Stimulated activated CD4-positive, alpha-beta T cell treated with anti-CD3 and anti-CD28 coated beads, Interleukin-15, amount 100 ng/mL, for 48 hours (primary cell): ENCODE data around the gene LITAF.
"Not testable (repeated sequence)": the region's sequence is repeated elsewhere in the genome, so short reads cannot be mapped to it uniquely, and the experiment has no call there.

Experiments used
- DNase-seq, 2 donors: peaks; one replicate each; pipeline ENCODE4 v3.0.0-alpha.2; 2020; ENCODE audit warnings: low read depth in 2 of 2

Gene LITAF

GRCh38 chr16:11575223-11575589 lies 11.5 kb downstream of the LITAF start:
- no peak for DNase-seq

DNA sequence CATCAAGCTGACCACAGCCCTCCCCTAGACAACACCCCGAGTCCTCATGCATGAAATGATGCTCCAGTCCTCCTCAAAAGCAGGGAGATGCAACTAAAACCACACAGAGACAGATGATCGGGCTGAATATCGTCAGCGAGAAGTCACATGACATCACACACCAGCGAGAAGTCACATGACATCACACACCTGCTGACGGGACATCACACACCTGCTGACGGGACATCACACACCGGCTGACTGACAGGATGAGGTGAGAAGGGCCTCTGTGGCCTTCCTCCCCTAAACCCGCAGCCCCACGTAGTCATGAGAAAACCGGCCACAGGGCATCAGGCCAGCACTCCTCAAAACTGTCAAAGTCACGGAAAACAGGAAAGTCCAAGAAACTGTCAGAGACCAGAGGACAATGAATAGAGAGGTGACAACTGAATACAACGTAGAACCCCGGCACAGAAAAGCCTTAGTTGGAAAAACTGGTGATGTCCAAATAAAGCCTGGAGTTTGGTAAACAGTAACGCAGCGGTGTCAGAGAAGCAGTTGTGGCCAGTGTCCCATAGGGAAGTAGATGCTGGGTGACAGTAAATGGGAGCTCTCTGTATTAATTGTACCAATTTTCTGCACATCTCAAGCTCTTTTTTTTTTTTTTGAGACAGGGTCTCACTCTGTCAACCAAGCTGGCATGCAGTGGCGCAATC lies 14.3 kb downstream of the LITAF start:
- DNase-seq, result no peak

- DNase-seq, result no peak
Measured at GRCh38 chr16:11571549-11571948, 15.2 kb downstream of the LITAF start.

GRCh38 chr16:11570806-11571205 lies 15.9 kb downstream of the LITAF start:
- no peak for DNase-seq

DNA sequence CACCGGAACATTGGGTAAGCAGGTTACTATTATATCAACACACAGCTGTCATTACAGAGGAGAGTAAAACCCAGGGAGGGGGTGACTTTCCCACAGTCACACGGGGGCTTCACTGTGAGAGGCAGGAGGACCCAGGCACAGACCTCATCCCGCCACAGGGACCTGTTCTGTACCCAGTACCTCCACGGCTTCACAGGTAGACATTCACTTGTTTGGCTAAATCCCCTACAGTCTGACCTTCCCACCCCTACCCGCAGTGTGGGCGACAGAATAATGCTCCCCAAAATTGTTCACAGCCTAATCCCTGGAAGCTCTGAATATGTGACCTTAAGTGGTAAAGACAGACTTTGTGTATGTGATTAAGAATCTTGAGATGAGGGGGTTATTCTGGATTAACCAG lies 16.5 kb downstream of the LITAF start:
- DNase-seq, result no peak

- DNase-seq, result no peak
Measured at GRCh38 chr16:11566398-11566797, 20.3 kb downstream of the LITAF start.

- no peak for DNase-seq
Measured at GRCh38 chr16:11565665-11566064, 21.1 kb downstream of the LITAF start.

- DNase-seq, result no peak
Measured at GRCh38 chr16:11564046-11564926, 22.4 kb downstream of the LITAF start.

DNA sequence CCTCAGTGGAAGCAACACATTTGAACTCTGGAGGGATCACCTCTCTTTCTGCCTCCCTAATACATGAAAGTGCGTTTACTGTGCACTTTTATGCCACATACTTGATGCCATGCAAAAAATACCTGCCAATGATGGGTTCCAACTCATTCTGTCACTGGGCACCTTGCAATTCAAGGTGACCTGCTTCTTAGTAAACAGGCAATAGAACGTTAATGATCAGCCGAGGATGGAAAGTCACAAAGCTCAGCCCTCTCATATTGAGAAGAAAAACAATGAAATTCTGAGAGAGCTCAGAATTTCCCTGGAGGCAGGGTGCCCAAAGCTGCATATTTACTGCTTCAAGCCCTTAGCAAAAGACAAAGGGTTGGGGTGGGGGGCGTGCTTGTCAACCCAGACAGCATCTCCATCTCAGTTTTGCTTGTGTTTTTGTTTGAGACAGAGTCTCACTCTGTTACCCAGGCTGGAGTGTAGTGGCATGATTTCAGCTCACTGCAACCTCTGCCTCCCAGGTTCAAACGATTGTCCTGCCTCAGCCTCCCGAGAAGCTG lies 23.2 kb downstream of the LITAF start:
- DNase-seq, result no peak

DNA sequence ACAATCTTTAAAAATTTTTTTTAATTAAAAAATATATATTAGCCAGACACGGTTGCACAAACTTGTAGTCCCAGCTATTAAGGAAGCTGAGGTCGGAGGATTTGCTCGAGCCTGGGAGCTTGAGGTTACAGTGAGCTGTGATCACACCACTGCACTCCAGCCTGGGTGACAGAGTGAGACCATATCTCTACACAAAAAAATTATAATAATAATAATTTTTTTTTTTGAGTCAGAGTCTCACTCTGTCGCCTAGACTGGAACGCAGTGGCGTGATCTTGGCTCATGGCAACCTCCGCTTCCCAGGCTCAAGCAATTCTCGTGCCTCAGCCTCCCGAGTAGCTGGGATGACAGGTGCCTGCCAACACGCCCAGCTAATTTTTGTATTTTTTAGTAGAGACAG lies 23.8 kb downstream of the LITAF start:
- no peak for DNase-seq

GRCh38 chr16:11562411-11562810 lies 24.3 kb downstream of the LITAF start:
- DNase-seq, result no peak

GRCh38 chr16:11561856-11562255 lies 24.9 kb downstream of the LITAF start:
- DNase-seq, result no peak

- DNase-seq, result no peak
Measured at GRCh38 chr16:11561454-11561805, 25.3 kb downstream of the LITAF start.

DNA sequence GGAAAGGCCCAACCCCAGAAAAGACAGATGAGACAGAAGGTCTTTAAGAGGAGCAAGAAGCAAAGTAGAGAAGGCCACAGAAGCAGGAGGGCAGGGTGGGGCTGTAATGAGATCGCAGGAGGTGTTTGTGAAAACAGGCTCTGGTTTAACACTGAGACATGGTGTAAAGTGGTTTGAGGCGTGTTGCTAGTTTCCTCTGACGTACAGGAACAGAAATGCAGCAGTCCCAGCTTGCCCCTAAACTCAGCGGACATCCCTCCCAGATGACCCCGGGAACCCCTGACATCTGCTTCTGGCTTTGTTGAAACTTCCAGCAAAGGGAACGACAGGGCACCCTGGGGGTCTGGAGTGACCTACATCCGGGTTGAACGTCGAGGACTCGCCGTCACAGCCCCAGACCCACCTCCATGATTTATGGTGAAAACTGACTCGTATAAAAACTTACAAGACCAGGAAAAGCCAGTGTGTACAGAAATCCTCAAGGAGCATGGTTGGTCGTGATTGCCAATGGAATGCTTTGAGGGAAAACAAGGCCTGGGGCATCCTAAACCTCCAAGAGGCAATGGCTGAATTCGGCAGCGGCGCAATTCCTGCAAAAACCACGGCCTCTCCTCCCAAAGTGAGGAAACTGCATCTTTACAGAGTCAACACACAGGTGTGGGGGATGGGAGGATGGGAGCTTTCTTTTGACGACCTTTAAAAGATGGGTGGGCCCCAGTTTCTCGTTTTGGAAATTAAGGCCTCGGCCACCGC lies 25.8 kb downstream of the LITAF start:
- peak in 1 of 2 donors; percentile 27 for DNase-seq

DNA sequence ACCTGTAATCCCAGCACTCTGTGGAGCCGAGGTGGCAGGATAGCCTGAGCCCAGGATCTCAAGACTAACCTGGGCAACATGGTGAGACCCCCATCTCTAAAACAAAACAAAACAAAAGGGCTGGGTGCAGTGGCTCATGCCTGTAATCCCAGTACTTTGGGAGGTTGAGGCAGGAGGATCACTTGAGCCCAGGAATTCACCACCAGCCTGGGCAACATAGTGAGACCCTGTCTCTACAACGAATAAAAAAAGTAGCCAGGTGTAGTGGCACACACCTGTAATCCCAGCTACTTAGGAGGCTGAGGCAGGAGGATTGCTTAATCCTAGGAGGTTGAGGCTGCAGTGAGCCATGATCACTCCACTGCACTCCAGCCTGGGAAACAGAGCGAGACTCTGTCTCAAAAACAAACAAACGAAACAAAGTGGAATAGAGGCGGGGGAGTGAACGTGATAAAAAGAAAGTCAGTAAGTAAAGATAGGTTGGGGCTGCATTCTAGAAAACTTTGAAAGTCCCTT lies 28.4 kb downstream of the LITAF start:
- not testable (repeated sequence) for DNase-seq

GRCh38 chr16:11557801-11558200 lies 28.9 kb downstream of the LITAF start:
- DNase-seq, result no peak

- no peak for DNase-seq
Measured at GRCh38 chr16:11556945-11557720, 29.6 kb downstream of the LITAF start.

DNA sequence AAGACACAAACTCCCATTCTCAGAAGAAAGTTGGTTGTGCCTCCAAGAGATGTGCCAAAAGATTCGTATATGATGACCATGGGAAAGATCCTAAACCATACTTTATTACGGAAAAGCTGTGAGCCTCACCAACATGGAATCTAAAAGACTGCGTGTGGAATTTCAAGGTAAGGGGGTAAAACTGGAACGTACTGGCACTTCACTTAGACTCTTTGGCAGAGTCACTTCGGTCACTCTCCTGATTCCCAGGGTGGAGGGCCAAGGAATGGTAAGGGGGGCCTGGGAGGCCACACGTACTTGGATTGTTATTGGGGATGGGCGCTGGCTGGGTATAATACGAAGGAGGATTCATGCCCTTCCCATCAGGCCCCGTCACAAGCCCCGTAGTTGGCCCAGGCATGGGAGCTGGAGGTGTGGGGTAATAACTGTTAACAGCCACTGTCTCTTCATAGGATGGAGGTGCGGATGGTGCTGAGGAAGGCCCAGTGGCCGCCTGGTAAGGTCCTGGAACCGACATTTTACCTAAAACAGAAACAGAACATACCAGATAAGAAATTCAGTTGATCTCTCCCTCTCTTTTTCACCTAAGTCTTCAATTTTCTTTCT lies 30.4 kb downstream of the LITAF start:
- no peak for DNase-seq

DNA sequence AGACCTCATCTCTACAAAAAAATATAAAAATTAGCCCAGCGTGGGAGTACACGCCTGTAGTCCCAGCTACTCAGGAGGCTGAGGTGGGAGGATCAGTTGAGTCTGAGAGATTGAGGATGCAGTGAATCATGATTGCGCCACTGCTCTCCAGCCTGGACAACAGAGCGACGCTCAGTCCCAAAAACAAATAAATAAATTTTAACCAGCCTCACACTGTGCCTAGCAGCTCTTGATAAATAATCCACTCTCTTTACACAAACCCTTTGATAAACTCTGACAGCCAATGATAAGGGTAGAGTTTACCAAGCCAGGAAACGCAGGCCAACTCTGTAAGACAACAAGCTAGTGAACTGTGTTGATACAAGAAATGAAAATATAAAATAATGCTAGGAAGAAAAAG lies 32.7 kb downstream of the LITAF start:
- no peak for DNase-seq

DNA sequence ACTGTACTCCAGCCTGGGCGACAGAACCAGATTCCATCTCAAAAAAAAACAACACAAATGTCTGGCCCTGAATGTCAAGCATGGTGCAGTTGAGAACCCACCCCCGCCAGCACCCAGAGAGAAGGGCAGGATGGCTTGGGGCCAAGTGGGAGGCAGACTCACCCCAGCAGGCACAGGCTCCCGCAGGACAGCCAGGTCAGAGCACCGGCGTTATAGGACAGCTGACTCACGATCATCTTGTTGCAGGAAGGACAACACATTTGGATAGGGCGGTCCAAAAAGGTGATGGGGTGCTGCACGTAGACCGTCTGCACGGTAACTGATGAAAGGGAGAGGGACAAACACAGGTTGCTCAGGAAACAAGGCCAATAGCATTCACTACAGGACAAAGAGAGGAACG lies 33.3 kb downstream of the LITAF start:
- DNase-seq, result no peak

DNA sequence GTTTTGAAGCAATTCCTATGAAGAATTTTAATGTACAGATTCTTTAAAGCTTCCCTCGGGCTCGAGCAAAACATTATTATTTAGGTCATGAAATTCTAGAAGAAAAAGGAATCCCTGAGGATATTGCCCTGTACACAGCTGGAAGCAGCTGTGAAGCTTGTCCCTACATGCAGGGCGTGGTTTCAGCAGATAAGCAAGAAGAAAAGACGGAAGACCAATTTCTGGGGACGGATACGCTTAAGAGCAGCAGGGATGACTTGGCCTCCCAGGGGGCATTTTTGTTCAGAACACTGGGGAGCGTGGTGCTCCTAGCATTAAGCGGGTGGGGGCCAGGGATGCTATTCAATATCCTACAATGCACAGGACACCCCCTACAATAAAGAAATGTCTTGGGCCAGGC lies 34.3 kb downstream of the LITAF start:
- no peak for DNase-seq
